Measurements from ENCODE around the gene SEC22A. TPM values are rescaled to one million over a fixed set of nuclear protein-coding genes. Genes with fewer than 3 reads are reported as not detected.

Gene SEC22A
- polyA plus RNA-seq, 1 experiment, result 39.0 TPM

- POLR2A ChIA-PET, result no interaction called here
- TF ChIP-seq CTCF (IDR thresholded peaks at IDR 0.05; ENCODE audit: low read depth, low read length), result no peak
- Histone ChIP-seq H3K9me3 (ENCODE audit: control insufficient read depth, insufficient read depth, low read length) (no peaks in the 10 kb centered on the region), H3K27me3 (ENCODE audit: control insufficient read depth, insufficient read depth, low read length) (no peaks in the 10 kb centered on the region), H3K4me3 (ENCODE audit: low read depth, low read length) (no peak overlapping the region), H3K27ac (ENCODE audit: low read depth, low read length) (peak overlapping the region; percentile 11)
- DNase-seq (ENCODE audit: low read depth, low spot score), result no peak
- CTCF ChIA-PET, result interaction anchor here (1.0 kb wide), 2 partner anchors 13 to 14 kb away, joined by 3 to 4 read pairs; no protein-coding TSS in a partner anchor
Observed at GRCh38 chr3:123271466-123272159, 69.9 kb downstream of the SEC22A start.

DNA sequence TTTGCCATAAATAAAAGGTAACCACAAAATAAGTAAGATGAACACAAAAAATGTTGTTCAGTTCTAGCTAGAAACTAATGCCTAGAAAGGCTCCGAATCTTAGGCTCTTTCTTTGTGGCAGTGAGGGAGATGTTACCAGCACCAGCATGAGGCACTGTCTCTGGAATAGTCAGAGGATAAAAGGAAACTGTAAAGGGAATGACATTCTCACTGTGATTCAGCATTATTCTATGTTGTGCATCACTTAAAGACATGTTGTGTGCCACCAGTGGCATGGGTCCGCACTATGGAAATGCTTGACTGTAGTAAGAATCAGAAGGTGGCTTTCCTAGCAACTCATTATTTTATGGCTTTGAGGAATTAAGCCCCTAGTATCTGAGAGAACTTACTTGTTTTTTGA, 70.8 kb downstream of the SEC22A start:
- no peaks in the 10 kb centered on the region for H3K27me3 ChIP-seq (ENCODE audit: control insufficient read depth, insufficient read depth, low read length)
- ChIA-PET CTCF (interaction anchor here (1.0 kb wide), 1 partner anchor 13 kb away, joined by 4 read pairs; no protein-coding TSS in a partner anchor), POLR2A (no interaction called here)
- TF ChIP-seq CTCF (IDR thresholded peaks at IDR 0.05; ENCODE audit: low read depth, low read length), result no peak
- H3K4me3 ChIP-seq (ENCODE audit: low read depth, low read length), result no peak overlapping the region
- H3K9me3 ChIP-seq (ENCODE audit: control insufficient read depth, insufficient read depth, low read length), result no peaks in the 10 kb centered on the region
- no peak overlapping the region for H3K27ac ChIP-seq (ENCODE audit: low read depth, low read length)
- DNase-seq (ENCODE audit: low read depth, low spot score), result no peak

- ChIA-PET CTCF (no interaction called here), POLR2A (no interaction called here)
- no peak overlapping the region for H3K27ac ChIP-seq (ENCODE audit: low read depth, low read length)
- no peak for TF ChIP-seq CTCF (IDR thresholded peaks at IDR 0.05; ENCODE audit: low read depth, low read length)
- no peaks in the 10 kb centered on the region for H3K27me3 ChIP-seq (ENCODE audit: control insufficient read depth, insufficient read depth, low read length)
- no peaks in the 10 kb centered on the region for H3K9me3 ChIP-seq (ENCODE audit: control insufficient read depth, insufficient read depth, low read length)
- DNase-seq (ENCODE audit: low read depth, low spot score), result no peak
- no peak overlapping the region for H3K4me3 ChIP-seq (ENCODE audit: low read depth, low read length)
Observed at GRCh38 chr3:123275691-123276090, 73.9 kb downstream of the SEC22A start.

- Histone ChIP-seq H3K27ac (ENCODE audit: low read depth, low read length) (no peak overlapping the region), H3K27me3 (ENCODE audit: control insufficient read depth, insufficient read depth, low read length) (no peaks in the 10 kb centered on the region), H3K4me3 (ENCODE audit: low read depth, low read length) (no peak overlapping the region), H3K9me3 (ENCODE audit: control insufficient read depth, insufficient read depth, low read length) (no peaks in the 10 kb centered on the region)
- TF ChIP-seq CTCF (IDR thresholded peaks at IDR 0.05; ENCODE audit: low read depth, low read length), result no peak
- CTCF ChIA-PET, result interaction anchor here (1.9 kb wide), 1 partner anchor 9 kb away, joined by 7 read pairs; no protein-coding TSS in a partner anchor
- POLR2A ChIA-PET, result no interaction called here
- DNase-seq (ENCODE audit: low read depth, low spot score), result no peak
Observed at GRCh38 chr3:123276346-123277006, 74.7 kb downstream of the SEC22A start.

DNA sequence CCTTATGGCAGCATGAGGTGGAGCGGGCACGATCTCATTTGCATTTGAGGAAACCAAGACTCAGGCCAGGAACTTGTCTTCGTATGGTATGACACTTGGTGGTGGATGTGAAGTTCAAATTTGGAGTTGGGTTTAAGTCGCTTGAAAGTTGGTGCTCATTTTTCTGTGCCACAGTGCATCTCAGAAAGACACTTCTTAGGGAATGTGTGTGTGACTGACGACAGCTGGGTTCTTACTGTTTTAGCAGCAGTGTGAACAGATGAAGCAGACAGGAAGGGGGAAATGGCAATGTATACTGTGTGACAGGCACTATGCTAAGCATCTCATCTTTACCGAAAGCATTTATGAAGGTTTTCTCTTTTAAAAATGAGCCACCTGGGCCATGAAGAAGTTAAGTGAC, 75.4 kb downstream of the SEC22A start:
- Histone ChIP-seq H3K4me3 (ENCODE audit: low read depth, low read length) (no peak overlapping the region), H3K9me3 (ENCODE audit: control insufficient read depth, insufficient read depth, low read length) (no peaks in the 10 kb centered on the region), H3K27me3 (ENCODE audit: control insufficient read depth, insufficient read depth, low read length) (no peaks in the 10 kb centered on the region), H3K27ac (ENCODE audit: low read depth, low read length) (no peak overlapping the region)
- POLR2A ChIA-PET, result no interaction called here
- CTCF ChIA-PET, result interaction anchor here (0.7 to 1.9 kb wide), 2 partner anchors 9 to 13 kb away, joined by 3 to 7 read pairs; no protein-coding TSS in a partner anchor
- TF ChIP-seq CTCF (IDR thresholded peaks at IDR 0.05; ENCODE audit: low read depth, low read length), result no peak
- DNase-seq (ENCODE audit: low read depth, low spot score), result no peak
